Type B pancreatic cell (in vitro differentiated cells): ENCODE data around the gene CAP2. TPM values are rescaled to one million over a fixed set of nuclear protein-coding genes. Genes with fewer than 3 reads are reported as not detected.

Source experiments
- DNase-seq: peaks from one replicate; pipeline ENCODE4 v3.0.0; 2021; ENCODE audit warnings: mixed read lengths; ENCODE audit not compliant: unreplicated experiment; ENCODE audit errors: extremely low spot score
- H3K27ac Mint-ChIP-seq: 2 replicates; pipeline ENCODE4 v1.8.0; 2021; ENCODE audit warnings: mild to moderate bottlenecking, mixed read lengths
- H3K27me3 Mint-ChIP-seq: 2 replicates; pipeline ENCODE4 v1.8.0; 2021; ENCODE audit warnings: mixed read lengths
- H3K36me3 Mint-ChIP-seq: 2 replicates; pipeline ENCODE4 v1.8.0; 2021; ENCODE audit warnings: mixed read lengths
- H3K4me1 Mint-ChIP-seq: one replicate; pipeline ENCODE4 v1.8.0; 2021; ENCODE audit warnings: mixed read lengths; ENCODE audit not compliant: unreplicated experiment
- H3K4me3 Mint-ChIP-seq: 2 replicates; pipeline ENCODE4 v1.8.0; 2021; ENCODE audit warnings: mild to moderate bottlenecking, mixed read lengths
- H3K9me3 Mint-ChIP-seq: 2 replicates; pipeline ENCODE4 v1.8.0; 2021; ENCODE audit warnings: mixed read lengths
- CTCF ChIP-seq: fragments of 200-600 bp; sonication (generic); conservative IDR thresholded peaks from 2 replicates; pipeline ENCODE4 v1.5.0; 2021; ENCODE audit warnings: antibody characterized with exemption, mild to moderate bottlenecking
- total RNA-seq: library from RNA; stranded (reverse); gene quantifications from 2 replicates; pipeline ENCODE4 v1.2.1, GENCODE V29; 2021; ENCODE audit warnings: low replicate concordance

CAP2 gene
- total RNA-seq, 1 donor from 2014 or later: 9.3 TPM

DNA sequence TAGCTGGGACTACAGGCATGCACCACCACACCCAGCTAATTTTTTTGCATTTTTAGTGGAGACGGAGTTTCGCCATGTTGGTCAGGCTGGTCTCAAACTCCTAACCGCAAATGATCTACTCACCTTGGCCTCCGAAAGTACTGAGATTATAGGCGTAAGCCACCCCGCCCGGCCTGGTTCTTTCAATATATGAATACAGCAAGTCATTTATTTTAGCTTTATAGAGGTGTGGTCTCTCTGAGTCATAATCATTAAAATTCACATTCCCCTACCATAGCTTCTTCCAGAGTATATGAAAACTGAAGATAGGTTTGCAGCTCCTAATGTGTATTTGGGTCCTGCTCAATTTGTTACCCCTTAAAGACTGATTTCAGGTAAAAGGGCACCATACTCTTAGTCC is 118.2 kb downstream of the CAP2 start:
- H3K27me3 Mint-ChIP-seq: no peaks in the 10 kb centered on the region
- H3K9me3 Mint-ChIP-seq: no peaks in the 10 kb centered on the region
- H3K4me1 Mint-ChIP-seq: no peaks in the 10 kb centered on the region
- no peak for DNase-seq
- peaks cover 13% of the 10 kb centered on the region for H3K36me3 Mint-ChIP-seq
- no peak overlapping the region for H3K4me3 Mint-ChIP-seq
- H3K27ac Mint-ChIP-seq: no peak overlapping the region
- TF ChIP-seq CTCF: no peak

GRCh38 chr6:17519120-17519519 is 125.7 kb downstream of the CAP2 start:
- Mint-ChIP-seq H3K4me1 (no peaks in the 10 kb centered on the region), H3K9me3 (peaks cover 4% of the 10 kb centered on the region), H3K4me3 (no peak overlapping the region), H3K36me3 (peaks cover 8% of the 10 kb centered on the region), H3K27ac (no peak overlapping the region), H3K27me3 (no peaks in the 10 kb centered on the region)
- TF ChIP-seq CTCF: no peak
- no peak for DNase-seq

DNA sequence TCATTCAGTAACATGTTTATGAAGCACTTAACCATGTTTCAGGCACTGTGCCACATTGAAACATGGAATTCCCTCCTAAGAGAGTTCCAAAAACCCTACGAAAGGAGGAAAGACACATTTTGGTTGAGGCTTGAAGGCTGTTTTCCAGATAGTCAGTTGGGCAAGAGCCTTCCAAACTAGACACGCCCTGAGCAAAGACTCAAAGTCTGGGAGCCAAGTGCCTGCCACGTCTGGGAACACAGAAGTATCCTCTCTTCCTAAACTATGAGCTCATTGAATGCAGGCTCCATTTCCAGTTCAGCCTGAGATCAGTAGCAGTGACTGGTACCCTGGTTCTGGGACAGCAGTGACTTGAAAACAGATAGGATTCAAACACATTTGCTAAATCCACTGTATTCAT is 132.2 kb downstream of the CAP2 start:
- Mint-ChIP-seq H3K4me3 (no peak overlapping the region), H3K27me3 (no peaks in the 10 kb centered on the region), H3K27ac (no peak overlapping the region), H3K36me3 (peaks cover 13% of the 10 kb centered on the region), H3K9me3 (peaks cover 4% of the 10 kb centered on the region), H3K4me1 (peaks cover 4% of the 10 kb centered on the region)
- no peak for DNase-seq
- TF ChIP-seq CTCF: no peak

- Mint-ChIP-seq H3K36me3 (peaks cover 13% of the 10 kb centered on the region), H3K4me1 (peaks cover 4% of the 10 kb centered on the region), H3K27ac (no peak overlapping the region), H3K9me3 (peaks cover 4% of the 10 kb centered on the region), H3K4me3 (no peak overlapping the region), H3K27me3 (no peaks in the 10 kb centered on the region)
- no peak for DNase-seq
- TF ChIP-seq CTCF: no peak
Observed at GRCh38 chr6:17527076-17527475, 133.7 kb downstream of the CAP2 start.

- H3K9me3 Mint-ChIP-seq: no peaks in the 10 kb centered on the region
- H3K4me1 Mint-ChIP-seq: peaks cover 4% of the 10 kb centered on the region
- no peak overlapping the region for H3K27ac Mint-ChIP-seq
- H3K4me3 Mint-ChIP-seq: no peak overlapping the region
- no peak for TF ChIP-seq CTCF
- no peak for DNase-seq
- H3K36me3 Mint-ChIP-seq: peaks cover 8% of the 10 kb centered on the region
- H3K27me3 Mint-ChIP-seq: no peaks in the 10 kb centered on the region
Observed at GRCh38 chr6:17530321-17530835, 137.0 kb downstream of the CAP2 start.

- no peak for TF ChIP-seq CTCF
- Mint-ChIP-seq H3K27me3 (no peaks in the 10 kb centered on the region), H3K4me3 (no peak overlapping the region), H3K36me3 (peaks cover 8% of the 10 kb centered on the region), H3K9me3 (no peaks in the 10 kb centered on the region), H3K27ac (no peak overlapping the region), H3K4me1 (no peaks in the 10 kb centered on the region)
- DNase-seq: no peak
Observed at GRCh38 chr6:17536586-17536985, 143.2 kb downstream of the CAP2 start.
